GM19468 (cell line): ENCODE measurements around the gene PLEK2.
"Not testable (repeated sequence)": the region's sequence is repeated elsewhere in the genome, so short reads cannot be mapped to it uniquely, and the experiment has no call there.

Experiments used
- ATAC-seq: cut with Tn5 transposase; IDR thresholded peaks from one replicate; pipeline ENCODE4 v1.9.1; 2021; ENCODE audit warnings: mild to moderate bottlenecking, moderate library complexity, moderate number of reproducible peaks; ENCODE audit not compliant: unreplicated experiment; ENCODE audit errors: extremely low read depth

PLEK2 gene

DNA sequence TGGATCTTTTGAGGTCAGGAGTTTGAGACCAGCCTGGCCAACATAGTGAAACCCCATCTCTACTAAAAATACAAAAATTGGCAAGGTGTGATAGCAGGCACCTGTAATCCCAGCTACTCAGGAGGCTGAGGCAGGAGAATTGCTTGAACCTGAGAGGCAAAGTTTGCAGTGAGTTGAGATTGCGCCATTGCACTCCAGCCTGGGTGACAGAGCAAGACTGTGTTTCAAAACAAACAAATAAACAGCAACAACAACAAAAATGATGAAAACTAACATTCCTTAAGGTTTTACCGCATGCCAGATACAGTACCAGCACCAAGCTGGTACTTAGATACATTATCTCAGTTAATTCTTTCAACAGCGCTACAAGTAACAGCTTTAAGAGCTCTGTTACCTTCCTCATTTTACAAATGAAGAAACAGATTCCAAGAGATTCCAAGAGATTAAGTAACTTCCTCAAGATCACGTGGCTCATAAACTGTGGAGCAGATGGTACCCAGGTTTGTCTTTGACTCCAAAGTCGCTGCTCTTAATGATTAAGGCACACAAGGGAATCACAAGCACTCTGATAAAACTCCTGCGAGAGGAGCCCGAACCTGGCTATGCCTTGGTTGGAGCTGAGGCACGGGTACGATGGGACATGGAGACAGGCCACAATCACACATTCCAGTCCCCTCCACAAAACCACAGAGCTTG, 17.7 kb upstream of the PLEK2 start:
- ATAC-seq: no peak

DNA sequence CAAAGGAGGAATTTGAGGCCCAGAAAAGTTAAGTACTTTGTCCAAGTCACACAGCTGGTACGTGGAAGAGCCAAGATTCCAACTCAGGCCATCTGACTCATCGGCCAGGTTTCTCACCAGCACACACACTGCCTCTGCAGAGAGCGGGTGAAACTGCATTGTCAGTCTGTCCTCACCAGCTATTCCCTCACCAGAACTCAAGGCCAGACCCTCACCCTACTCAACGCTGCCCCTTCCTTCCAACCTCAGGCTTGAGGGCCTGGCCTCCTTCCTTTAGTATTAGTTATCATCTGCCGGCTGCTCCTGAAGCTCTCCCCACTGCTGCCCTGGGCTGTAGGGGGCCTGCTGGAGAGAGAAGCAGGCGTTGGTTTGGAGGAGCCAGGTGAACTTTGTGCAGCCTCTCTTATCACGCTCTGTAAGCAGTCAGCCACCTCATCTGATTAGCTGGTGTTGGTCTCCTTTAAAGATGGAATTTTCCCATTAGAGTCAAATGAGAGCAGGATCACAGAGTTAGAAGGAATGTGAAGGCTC, 16.6 kb upstream of the PLEK2 start:
- ATAC-seq: no peak

DNA sequence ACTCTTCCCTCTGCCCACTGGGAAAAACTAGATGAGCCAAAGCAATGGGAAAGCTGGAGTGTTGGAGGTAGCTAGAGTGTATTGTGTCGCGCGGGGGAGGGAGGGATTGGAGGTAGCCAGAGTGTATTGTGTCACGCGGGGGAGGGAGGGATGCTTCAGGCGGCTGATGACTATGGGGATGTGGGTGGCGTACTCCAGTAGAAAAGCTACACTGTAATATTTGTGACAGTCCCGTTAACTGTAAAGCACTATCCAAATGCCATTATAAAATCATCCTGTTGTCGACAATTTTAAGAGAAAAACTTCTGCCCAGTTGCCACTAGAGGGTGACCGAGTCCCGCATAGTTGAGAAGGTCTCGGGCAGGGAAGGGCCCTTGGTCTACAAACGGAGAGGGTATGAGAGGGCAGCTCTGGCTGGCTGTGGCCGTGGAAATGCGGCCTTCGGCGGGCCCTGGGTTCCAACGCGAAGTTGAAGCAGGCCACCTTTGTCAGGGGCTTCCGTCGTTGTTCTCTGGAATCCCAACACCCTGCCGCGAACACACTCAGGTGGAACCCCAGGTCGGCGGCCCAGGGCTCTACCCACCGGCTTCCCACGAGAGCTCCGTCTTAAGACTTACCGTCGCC, 15.1 kb upstream of the PLEK2 start:
- peak; percentile 52 for ATAC-seq

DNA sequence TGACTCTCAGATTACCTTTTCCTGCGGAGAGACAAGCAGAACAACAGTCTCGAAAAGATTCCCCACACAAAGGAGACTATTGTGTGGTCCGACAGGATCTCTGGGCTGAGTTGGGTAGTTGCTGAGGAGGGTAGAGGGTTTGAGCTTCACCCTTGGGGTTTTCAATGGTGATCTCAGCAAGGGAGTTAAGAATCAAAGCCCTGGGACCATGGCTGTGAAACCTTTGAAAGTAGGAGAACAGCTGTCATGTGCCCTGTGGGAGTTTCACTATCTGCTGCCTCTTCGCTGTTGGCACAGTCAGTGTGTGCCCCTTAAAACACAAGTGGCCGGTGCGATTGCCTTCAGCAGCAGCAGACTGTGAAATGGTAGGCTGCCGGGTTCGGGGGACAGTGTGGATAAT, 14.2 kb upstream of the PLEK2 start:
- no peak for ATAC-seq

DNA sequence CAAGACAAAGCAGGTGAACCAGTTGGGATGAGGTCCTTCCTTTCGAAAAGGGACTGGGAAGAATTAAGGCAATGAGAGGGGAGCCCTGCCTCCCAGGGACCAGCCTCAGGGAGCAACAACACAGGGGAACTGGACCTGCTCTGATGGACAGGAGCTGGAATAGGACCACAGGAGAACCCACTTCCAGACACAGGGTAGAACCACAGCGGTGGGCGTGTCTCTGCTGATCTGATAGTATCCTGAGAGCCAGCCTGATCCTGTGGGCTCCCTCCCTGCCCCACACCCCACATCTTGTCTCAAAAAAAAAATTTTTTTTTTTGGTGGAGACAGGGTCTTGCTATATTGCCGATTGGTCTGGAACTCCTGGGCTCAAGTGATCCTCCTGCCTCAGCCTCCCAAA, 13.6 kb upstream of the PLEK2 start:
- no peak for ATAC-seq

DNA sequence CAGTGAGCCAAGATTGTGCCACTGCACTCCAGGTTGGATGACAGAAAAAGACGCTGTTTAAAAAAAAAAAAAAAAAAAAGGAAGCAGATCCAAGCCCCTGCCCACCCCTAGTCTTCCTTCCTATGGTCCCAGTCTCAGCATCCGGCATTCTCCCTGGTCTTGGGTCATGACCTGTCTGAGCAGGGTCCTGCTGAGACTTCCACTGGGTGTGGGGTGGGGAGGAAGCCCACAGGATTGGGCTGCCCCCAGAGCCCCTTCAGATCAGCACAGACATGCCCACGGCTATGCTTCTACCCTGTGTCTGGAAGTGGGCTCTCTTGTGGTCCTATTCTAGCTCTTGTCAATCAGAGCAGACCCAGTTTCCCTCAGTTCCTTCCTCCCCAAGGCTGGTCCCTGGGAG, 12.6 kb upstream of the PLEK2 start:
- ATAC-seq: no peak

DNA sequence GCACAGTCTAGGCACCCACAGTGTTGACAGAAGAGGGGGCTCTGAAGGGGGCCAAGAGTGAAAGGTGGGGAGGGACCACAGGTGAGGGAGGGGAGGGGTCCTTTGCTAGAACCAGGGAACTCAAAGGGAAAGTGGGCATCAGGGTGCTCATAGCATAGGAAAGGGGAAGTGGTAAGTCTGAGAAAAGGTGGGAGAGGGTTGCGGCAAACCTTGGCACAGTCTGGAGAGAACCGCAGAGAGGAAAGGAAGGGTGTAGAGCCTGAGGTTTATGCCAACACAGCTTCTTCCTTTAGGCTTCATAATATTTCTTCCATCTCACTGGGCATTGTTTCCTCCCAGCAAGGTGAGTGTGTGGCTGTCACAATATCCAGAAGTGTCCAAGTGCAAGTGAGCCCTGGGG, 11.5 kb upstream of the PLEK2 start:
- ATAC-seq: no peak

DNA sequence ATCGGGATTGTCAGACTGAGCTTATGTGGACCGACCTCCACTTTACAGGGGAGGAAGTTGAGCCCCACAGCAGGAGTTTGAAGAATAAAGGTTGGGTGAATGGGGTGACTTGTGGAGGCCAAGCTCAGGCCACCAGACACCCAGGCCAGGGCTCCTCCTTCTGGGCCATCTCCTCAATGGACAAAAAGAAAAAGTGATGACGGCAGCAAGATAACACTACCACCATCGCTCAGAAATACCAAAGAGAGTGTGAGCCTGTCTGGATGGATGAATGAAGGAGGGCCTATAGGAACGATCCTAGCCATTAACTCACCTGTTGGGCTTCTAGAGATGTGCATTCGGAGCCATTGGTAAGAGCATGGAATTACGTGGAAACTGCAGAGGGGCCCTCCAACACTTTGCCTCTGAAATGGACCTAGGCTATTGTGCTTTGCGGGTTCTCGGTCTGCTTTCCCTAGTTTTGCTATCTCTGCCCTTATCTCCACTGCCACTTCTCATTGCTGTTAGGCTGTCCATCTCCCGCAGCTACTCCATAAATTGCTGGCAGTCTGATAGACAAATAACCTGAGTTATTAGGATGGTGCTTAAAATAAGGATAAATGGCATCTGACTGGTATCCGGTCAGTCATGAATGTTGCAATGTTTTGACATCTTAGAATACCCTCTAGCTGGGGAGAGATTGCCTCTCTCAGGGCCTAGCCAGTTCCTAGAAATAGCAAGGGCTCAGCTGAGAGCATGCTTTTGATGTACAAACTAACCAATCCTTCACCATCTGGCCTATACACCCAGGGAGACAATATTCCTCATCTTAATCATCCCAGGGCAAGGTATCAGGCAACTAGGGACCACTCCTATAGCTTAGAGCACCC, 9.6 kb upstream of the PLEK2 start:
- ATAC-seq: no peak

DNA sequence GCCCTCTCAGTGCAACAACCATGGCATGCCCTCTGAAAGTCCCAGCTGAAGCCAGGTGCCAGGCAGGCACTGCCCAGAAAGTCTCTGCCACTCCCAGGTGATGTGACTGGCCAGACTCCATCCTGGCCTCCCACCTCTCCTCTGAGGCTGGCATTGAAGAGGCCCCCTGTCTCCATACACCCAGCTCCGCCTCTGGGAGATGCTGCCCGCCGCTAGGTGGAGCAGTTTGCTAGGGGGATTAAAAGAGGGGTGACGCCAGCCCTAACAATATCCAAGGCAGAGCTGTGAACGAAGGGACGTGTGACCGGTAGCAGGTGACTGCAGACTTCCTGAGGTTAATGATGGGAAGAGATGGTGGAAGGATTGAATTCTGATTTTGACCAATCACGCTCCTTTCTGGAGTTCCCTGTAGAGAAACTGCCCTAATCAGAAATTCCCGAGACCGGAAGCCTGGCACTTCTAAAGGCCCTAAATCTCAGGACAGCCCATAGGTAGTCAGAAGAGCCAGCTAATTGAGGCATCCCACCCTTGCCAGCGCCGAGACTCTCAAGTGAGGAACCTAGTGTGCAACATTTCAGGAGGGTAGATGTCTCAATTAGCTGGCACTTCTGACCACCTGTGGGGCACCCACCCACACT, 8.3 kb upstream of the PLEK2 start:
- no peak for ATAC-seq

DNA sequence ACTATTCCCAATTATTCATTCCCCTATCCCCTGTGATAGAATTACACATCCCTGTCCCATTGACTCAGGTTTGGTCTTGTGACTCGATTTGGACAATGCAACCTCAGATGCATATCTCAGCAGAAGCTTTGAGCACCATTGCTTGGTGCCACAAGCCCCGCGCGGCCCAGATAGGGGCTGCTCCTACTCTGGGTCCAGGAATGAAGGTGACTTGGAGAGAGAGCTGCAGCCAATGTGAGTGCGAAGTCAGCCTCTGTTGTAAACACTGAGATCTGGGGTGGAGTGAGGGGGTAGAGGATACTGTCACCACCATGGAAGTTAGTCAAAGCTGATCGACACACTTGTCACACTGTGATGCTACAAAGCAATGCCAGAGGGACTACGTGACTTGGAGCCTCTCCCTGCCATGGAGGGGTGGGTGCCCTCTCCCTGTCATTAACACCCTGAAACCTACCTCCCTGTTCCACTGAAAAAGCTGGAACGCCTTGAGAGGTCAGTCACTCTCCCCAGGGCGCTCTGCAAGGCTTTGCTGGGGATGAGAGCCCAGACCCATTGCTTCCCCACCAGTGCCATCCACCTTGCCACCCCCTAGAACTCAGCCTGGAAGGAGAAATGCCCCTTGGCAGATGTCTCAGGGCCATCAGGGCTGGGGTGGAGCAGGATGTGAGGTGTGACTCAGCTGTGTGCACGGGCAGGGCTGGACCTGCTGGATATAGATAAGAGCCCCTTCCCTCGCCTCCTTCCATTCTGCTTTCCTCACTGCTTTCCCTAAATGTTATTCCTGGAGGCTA, 6.6 kb upstream of the PLEK2 start:
- ATAC-seq: no peak

DNA sequence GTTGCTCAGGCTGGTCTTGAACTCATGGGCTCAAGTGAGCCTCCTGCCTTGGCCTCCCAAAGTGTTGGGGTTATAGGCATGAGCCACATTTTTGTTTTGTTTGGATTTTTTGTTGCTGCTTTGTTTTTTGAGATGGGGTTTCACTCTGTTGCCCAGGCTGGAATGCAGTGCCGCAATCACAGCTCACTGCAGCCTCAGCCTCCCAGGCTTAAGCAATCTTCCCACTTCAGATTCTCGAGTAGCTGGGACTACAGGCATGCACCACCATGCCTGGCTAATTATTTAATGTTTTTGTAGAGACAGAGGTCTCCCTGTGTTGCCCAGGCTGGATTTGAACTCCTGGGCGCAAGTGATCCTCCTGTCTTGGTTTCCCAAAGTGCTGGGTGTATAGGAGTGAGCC, 5.7 kb upstream of the PLEK2 start:
- ATAC-seq: no peak

DNA sequence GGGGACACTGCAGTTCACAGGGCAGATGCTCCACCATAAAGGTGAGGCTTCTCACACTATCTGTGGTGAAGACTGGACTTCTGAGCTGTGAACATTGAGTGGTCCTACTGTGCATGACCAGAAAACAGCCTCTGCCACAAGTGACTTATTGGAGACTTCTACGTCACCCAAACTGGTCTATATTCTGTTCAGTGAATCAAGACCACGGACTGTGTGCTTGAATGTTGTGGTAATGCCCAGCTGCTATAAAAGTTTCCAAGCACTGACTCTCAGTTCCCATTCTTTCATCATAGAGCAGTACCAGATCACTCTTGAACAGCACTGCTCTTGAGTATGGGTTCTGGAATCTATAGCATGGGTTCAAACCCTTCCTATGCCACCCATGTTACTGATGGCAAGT, 4.8 kb upstream of the PLEK2 start:
- ATAC-seq: no peak

DNA sequence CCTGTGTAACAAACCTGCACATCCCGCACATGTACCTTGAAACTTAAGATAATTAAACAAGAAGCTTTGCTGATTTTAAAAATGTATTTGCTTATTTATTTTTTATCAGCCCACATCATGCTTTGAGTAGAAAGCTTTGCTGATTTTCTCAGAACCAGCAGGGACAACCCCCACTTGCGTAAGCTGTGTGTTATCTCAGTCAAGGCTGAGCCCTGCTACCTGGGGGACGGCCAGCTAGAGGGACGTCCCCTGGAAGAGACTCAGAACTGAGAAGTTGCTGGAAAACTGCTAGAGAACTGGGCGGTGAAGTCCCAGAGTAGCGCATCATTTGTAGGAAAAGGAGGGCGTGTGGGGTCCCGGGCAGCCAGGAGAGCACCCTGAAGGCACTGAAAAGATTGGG, 4.1 kb upstream of the PLEK2 start:
- no peak for ATAC-seq

DNA sequence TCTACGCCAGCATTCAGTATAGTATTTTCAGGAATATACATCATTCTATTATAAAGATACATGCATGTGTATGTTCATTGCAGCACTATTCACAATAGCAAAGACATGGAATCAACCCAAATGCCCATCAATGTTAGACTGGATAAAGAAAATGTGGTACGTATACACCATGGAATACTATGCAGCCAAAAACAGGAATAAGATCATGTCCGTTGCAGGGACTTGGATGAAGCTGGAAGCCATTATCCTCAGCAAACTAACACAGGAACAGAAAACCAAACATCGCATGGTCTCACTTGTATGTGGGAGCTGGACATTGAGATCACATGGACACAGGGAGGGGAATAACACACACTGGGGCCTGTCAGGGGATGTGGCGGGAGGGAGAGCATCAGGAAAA, 3.6 kb upstream of the PLEK2 start:
- not testable (repeated sequence) for ATAC-seq

DNA sequence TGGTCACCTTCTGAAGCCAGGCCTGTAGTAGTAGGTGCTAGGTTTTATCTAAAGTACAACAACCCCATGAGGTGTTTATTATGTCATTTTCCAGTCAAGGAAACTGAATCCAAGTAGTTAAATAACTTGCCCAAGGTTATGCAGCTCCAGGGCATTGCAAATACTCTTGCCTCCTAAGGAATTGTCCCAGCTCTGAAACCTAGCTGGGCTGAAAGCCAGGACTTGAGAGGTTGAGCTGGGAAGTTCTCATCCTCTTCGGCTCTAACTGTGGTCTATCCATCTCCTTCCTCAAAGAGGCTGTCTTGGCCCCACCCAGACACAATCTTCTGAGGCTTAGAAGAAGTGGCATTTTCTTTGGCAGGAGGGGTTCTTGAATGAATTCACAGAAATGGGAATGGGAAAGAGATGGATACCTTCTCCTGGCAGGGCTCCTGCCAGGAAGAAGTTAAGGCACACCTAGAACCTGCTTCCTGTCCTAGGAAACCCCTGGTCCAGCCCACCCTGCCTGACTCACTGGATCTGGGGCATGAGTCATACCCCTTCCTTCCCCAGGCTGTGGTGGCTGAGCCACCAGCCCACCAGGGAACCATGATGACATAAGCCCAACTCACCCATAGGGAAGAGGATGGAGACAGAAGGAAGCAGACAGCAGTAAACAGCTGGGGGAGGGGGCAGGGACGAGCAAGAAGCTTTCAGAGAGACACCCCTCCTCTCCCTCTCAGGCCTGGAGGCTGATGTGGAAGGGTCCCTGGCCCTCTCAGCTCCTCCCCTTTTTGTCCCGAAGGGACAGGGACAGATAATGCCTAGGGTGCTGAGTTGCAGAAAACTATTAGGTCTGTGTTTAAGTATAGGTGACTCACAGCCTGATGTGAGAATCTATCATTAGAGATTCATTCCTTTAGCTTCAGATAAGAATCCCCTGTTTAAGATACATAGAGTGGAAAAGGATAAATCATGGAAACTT, 2.1 kb upstream of the PLEK2 start:
- ATAC-seq: no peak

DNA sequence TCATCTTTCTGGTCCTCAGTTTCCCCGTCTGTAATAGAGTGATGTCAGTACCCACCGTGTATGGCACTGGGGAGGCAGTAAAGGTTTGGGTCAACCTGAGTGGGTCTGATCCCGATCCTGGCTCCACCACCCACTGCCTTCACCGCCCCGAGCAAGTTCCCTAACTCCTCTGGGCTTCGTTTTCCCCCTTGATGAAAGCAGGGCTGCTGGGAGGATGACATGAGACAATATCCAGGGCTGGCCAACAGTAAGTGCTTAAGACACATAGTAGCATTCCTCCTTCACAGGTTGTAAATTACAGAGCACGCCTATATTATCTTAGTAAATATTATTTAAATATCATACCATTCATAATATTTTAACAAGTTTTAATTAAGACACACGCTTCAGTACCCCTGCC, 595 bp downstream of the PLEK2 start:
- no peak for ATAC-seq

DNA sequence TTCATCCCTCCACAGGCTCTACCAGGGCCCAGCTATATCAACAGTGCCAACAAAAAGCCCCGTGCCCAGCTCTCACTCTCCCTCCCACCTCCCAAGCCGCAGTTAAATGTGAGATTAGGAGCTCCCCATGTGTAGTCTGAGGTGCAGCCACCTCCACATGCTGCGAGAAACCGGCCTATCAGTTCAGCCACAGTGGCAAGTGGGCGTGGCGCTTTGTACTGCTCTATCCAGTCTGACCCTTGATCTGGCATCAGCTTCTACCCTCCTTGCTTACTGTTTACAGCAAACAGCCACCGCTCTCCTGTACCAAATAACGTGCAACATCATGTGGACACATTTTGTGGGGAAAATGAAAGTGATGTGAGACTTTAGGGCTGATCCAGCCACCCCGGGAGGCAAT, 1.7 kb downstream of the PLEK2 start:
- ATAC-seq: no peak

DNA sequence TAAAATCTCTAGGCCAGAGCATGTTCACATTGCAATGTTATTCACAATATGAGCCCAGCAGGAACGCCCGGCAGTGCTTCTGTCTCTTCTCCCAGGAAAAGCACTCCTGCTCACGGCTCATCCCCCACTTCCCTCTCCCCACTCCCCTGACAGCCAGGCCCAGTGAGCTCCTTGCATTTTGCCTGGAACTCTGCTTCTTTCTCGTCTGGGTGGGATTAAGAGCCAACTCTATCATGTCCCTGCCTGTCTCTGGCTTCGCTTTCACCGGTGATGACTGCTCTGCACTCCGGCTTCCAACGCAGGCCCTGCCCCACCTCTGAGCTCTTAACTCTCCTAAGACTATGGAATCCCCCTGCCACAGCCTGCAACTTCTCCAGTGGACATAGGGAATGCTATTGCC, 2.5 kb downstream of the PLEK2 start:
- ATAC-seq: no peak
